ENCODE measurements around the gene KCNMA1.

KCNMA1 gene

DNA sequence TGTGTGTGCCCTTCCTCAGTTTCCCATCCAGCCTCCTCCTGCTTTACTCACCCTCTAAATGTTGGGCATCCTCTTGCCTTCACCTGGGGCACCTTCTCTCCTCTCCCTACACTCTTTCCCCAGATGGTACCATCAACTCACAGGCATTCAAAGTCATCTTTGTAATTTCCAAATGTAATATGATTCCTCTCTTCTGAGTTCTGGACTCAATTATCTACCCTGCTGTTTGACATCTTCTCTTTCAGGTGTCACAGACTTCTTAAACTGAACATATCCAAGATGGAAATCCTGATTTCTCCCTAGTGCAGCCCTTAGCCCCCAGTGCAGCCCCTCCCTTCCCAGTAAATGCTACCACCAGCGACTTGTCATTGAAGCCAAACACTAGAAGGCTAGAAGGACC lies 422.8 kb downstream of the KCNMA1 start:
- Histone ChIP-seq H3F3A (ENCODE audit: insufficient read depth) (no peaks in the 10 kb centered on the region), H4K20me1 (ENCODE audit: low read depth, low read length) (no peaks in the 10 kb centered on the region), H3K4me3 (ENCODE audit: insufficient read depth, low read length, poor library complexity, severe bottlenecking) (no peak overlapping the region), H3K9ac (ENCODE audit: low read length) (no peak overlapping the region), H3K36me3 (ENCODE audit: low read length) (no peaks in the 10 kb centered on the region), H3K79me2 (ENCODE audit: insufficient read depth, low read length) (no peaks in the 10 kb centered on the region), H3K27ac (ENCODE audit: low read depth, low read length) (no peak overlapping the region), H3K9me2 (replicated peaks; ENCODE audit: insufficient read depth, low read length) (no peaks in the 10 kb centered on the region), H2AFZ (ENCODE audit: low read depth, low read length, severe bottlenecking) (no peak overlapping the region), H3K4me2 (ENCODE audit: low read depth, low read length, poor library complexity, severe bottlenecking) (no peak overlapping the region), H3K27me3 (ENCODE audit: low read length) (no peaks in the 10 kb centered on the region), H3K9me3 (ENCODE audit: insufficient read depth, low read length) (no peaks in the 10 kb centered on the region)
- no peak for TF ChIP-seq CTCF (IDR thresholded peaks at IDR 0.05; ENCODE audit: insufficient read depth, low read length, poor library complexity, severe bottlenecking)
- TF ChIP-seq EZH2phosphoT487 (conservative IDR thresholded peaks at IDR 0.05; ENCODE audit: low read length) = no peak

DNA sequence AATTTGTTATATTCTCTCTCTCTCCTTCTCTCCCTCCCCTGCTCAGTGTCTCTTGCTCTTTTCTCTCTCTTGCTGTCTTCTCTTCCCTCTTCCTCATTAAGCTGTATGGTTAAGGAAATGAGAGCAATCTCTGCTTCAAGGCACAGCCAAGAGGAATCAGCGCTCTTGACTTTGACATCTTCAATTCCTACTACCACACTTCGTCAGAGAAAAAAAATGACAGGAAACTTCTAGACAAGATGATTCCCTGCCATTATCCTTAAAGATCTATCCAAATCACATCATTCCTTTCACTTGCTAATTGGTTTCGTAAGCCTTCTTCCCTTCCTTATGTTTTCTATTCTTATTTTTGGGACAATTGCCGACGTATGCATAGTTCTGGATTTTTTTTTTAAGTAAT lies 425.0 kb downstream of the KCNMA1 start:
- Histone ChIP-seq H4K20me1 (ENCODE audit: low read depth, low read length) (no peaks in the 10 kb centered on the region), H3K9me2 (replicated peaks; ENCODE audit: insufficient read depth, low read length) (no peaks in the 10 kb centered on the region), H3K27ac (ENCODE audit: low read depth, low read length) (no peak overlapping the region), H3K36me3 (ENCODE audit: low read length) (no peaks in the 10 kb centered on the region), H3K9ac (ENCODE audit: low read length) (no peak overlapping the region), H3K79me2 (ENCODE audit: insufficient read depth, low read length) (no peaks in the 10 kb centered on the region), H3K4me3 (ENCODE audit: insufficient read depth, low read length, poor library complexity, severe bottlenecking) (no peak overlapping the region), H3F3A (ENCODE audit: insufficient read depth) (no peaks in the 10 kb centered on the region), H3K27me3 (ENCODE audit: low read length) (no peaks in the 10 kb centered on the region), H3K9me3 (ENCODE audit: insufficient read depth, low read length) (no peaks in the 10 kb centered on the region), H2AFZ (ENCODE audit: low read depth, low read length, severe bottlenecking) (no peak overlapping the region), H3K4me2 (ENCODE audit: low read depth, low read length, poor library complexity, severe bottlenecking) (no peak overlapping the region)
- no peak for TF ChIP-seq EZH2phosphoT487 (conservative IDR thresholded peaks at IDR 0.05; ENCODE audit: low read length)
- TF ChIP-seq CTCF (IDR thresholded peaks at IDR 0.05; ENCODE audit: insufficient read depth, low read length, poor library complexity, severe bottlenecking) = no peak

- H3K79me2 ChIP-seq (ENCODE audit: insufficient read depth, low read length) = no peaks in the 10 kb centered on the region
- H3K36me3 ChIP-seq (ENCODE audit: low read length) = no peaks in the 10 kb centered on the region
- no peaks in the 10 kb centered on the region for H3F3A ChIP-seq (ENCODE audit: insufficient read depth)
- no peak overlapping the region for H3K4me2 ChIP-seq (ENCODE audit: low read depth, low read length, poor library complexity, severe bottlenecking)
- no peaks in the 10 kb centered on the region for H4K20me1 ChIP-seq (ENCODE audit: low read depth, low read length)
- H2AFZ ChIP-seq (ENCODE audit: low read depth, low read length, severe bottlenecking) = no peak overlapping the region
- H3K9ac ChIP-seq (ENCODE audit: low read length) = no peak overlapping the region
- H3K9me2 ChIP-seq (replicated peaks; ENCODE audit: insufficient read depth, low read length) = no peaks in the 10 kb centered on the region
- H3K9me3 ChIP-seq (ENCODE audit: insufficient read depth, low read length) = no peaks in the 10 kb centered on the region
- TF ChIP-seq EZH2phosphoT487 (conservative IDR thresholded peaks at IDR 0.05; ENCODE audit: low read length) (no peak), CTCF (IDR thresholded peaks at IDR 0.05; ENCODE audit: insufficient read depth, low read length, poor library complexity, severe bottlenecking) (no peak)
- H3K4me3 ChIP-seq (ENCODE audit: insufficient read depth, low read length, poor library complexity, severe bottlenecking) = no peak overlapping the region
- no peak overlapping the region for H3K27ac ChIP-seq (ENCODE audit: low read depth, low read length)
- no peaks in the 10 kb centered on the region for H3K27me3 ChIP-seq (ENCODE audit: low read length)
Measured at GRCh38 chr10:77210645-77211044, 427.0 kb downstream of the KCNMA1 start.

Data from SU-DHL-6 (cell line).